Common myeloid progenitor, CD34-positive (primary cell): ENCODE measurements around the gene DNALI1.

Source experiments
- CTCF ChIA-PET: fragments of 350-600 bp; sonication (Branson Sonifier 250); formaldehyde crosslinking; loops from one replicate; lab custom pipeline; 2021; ENCODE audit warnings: antibody characterized with exemption; lab: Charles Lee
- POLR2A ChIA-PET: fragments of 350-600 bp; sonication (Branson Sonifier 250); formaldehyde crosslinking; loops from one replicate; lab custom pipeline; 2021; ENCODE audit warnings: antibody characterized with exemption; lab: Charles Lee
- DNase-seq, 3 donors: peaks; one replicate each; pipeline versions ENCODE4 v3.0.0 to v3.0.0-alpha.2; 2013
- H3K27ac ChIP-seq, 2 experiments: 1 replicate in 1 of 2; 2 replicates in 1 of 2; pipeline ENCODE4 v1.7.0; 2013; ENCODE audit warnings: inconsistent platforms in 2 of 2, low read length in 2 of 2, mild to moderate bottlenecking in 2 of 2, low read depth in 1 of 2, moderate library complexity in 1 of 2; ENCODE audit not compliant: severe bottlenecking in 2 of 2, insufficient read depth in 1 of 2, poor library complexity in 1 of 2
- H3K27me3 ChIP-seq, 5 experiments: replicated peaks in 2 of 5; 1 replicate in 3 of 5; 2 replicates in 2 of 5; pipeline versions ENCODE4 v1.6.1 to v1.7.0; 2013; ENCODE audit warnings: low read length in 4 of 5, mild to moderate bottlenecking in 2 of 5, moderate library complexity in 2 of 5, inconsistent platforms in 1 of 5; ENCODE audit not compliant: insufficient read depth in 5 of 5, control insufficient read depth in 4 of 5
- H3K36me3 ChIP-seq, 4 experiments: 1 replicate in 2 of 4; 2 replicates in 2 of 4; pipeline versions ENCODE4 v1.6.1 to v1.7.0; 2013; ENCODE audit warnings: low read length in 3 of 4, control low read depth in 1 of 4, mild to moderate bottlenecking in 1 of 4; ENCODE audit not compliant: control insufficient read depth in 4 of 4, insufficient read depth in 4 of 4
- H3K4me1 ChIP-seq, 4 experiments: 1 replicate in 3 of 4; 2 replicates in 1 of 4; pipeline versions ENCODE4 v1.6.1 to v1.7.1; 2013; ENCODE audit warnings: low read length in 3 of 4, mild to moderate bottlenecking in 3 of 4, control low read depth in 1 of 4, inconsistent platforms in 1 of 4, moderate library complexity in 1 of 4; ENCODE audit not compliant: control insufficient read depth in 4 of 4, insufficient read depth in 4 of 4; ENCODE audit errors: control extremely low read depth in 1 of 4
- H3K4me3 ChIP-seq, 7 experiments: 1 replicate in 4 of 7; 2 replicates in 3 of 7; pipeline versions ENCODE4 v1.5.1 to v1.7.0; 2013; ENCODE audit warnings: mild to moderate bottlenecking in 7 of 7, low read length in 6 of 7, moderate library complexity in 6 of 7, inconsistent platforms in 2 of 7, low read depth in 2 of 7, control low read depth in 1 of 7; ENCODE audit not compliant: insufficient read depth in 4 of 7, control insufficient read depth in 1 of 7; ENCODE audit errors: extremely low read depth in 1 of 7
- H3K9me3 ChIP-seq, 5 experiments: 1 replicate in 4 of 5; 2 replicates in 1 of 5; pipeline versions ENCODE4 v1.6.1 to v1.7.1; 2013; ENCODE audit warnings: low read length in 4 of 5, mild to moderate bottlenecking in 2 of 5, inconsistent platforms in 1 of 5, low read depth in 1 of 5, moderate library complexity in 1 of 5; ENCODE audit not compliant: control insufficient read depth in 4 of 5, insufficient read depth in 2 of 5; ENCODE audit errors: control extremely low read depth in 1 of 5
- WGBS: methylation state at CpG from one replicate; pipeline ENCODE4 v1.1.5; 2013; ENCODE audit not compliant: insufficient coverage; 5-methylcytosine and 5-hydroxymethylcytosine counted together

The DNALI1 gene

GRCh38 chr1:37606481-37607263 lies 49.9 kb downstream of the DNALI1 start:
- Histone ChIP-seq H3K27me3 (peaks cover 0 to 6% (median 2%) of the 10 kb centered on the region in 5 experiments), H3K9me3 (no peaks in the 10 kb centered on the region), H3K4me3 (no peak overlapping the region), H3K27ac (no peak overlapping the region), H3K36me3 (no peaks in the 10 kb centered on the region), H3K4me1 (peaks cover 0 to 2% (median 0%) of the 10 kb centered on the region in 4 experiments)
- WGBS, result 96% methylated on average over 10 of the region's 15 CpGs
- no peak for DNase-seq
- ChIA-PET POLR2A (no interaction called here), CTCF (interaction anchor here (12.9 kb wide), 1 partner anchor 72 kb away, joined by 187 read pairs; no protein-coding TSS in a partner anchor)

- Histone ChIP-seq H3K4me3 (no peak overlapping the region), H3K36me3 (no peaks in the 10 kb centered on the region), H3K27ac (no peak overlapping the region), H3K27me3 (peaks cover 0 to 10% (median 7%) of the 10 kb centered on the region in 5 experiments), H3K4me1 (peaks cover 0 to 2% (median 0%) of the 10 kb centered on the region in 4 experiments), H3K9me3 (no peaks in the 10 kb centered on the region)
- CTCF ChIA-PET, result interaction anchor here (12.9 kb wide), 1 partner anchor 69 kb away, joined by 187 read pairs; no protein-coding TSS in a partner anchor
- POLR2A ChIA-PET, result no interaction called here
- WGBS, result 40% methylated on average over 1 of the region's 2 CpGs
- DNase-seq, result no peak
These were observed 52.3 kb downstream of the DNALI1 start for GRCh38 chr1:37609002-37609401.

GRCh38 chr1:37609994-37610393 lies 53.3 kb downstream of the DNALI1 start:
- no peak overlapping the region for H3K27ac ChIP-seq
- peaks cover 0 to 15% (median 8%) of the 10 kb centered on the region in 5 experiments for H3K27me3 ChIP-seq
- DNase-seq, result no peak
- WGBS, result 100% methylated on average over 1 of the region's 2 CpGs
- CTCF ChIA-PET, result interaction anchor here (12.9 kb wide), 1 partner anchor 68 kb away, joined by 187 read pairs; no protein-coding TSS in a partner anchor
- H3K36me3 ChIP-seq, result no peaks in the 10 kb centered on the region
- no peaks in the 10 kb centered on the region for H3K9me3 ChIP-seq
- POLR2A ChIA-PET, result no interaction called here
- no peak overlapping the region for H3K4me3 ChIP-seq
- peaks cover 0 to 3% (median 0%) of the 10 kb centered on the region in 4 experiments for H3K4me1 ChIP-seq

- 88% methylated on average over 3 of the region's 4 CpGs for WGBS
- no peaks in the 10 kb centered on the region for H3K9me3 ChIP-seq
- CTCF ChIA-PET, result interaction anchor here (1.5 kb wide), 1 partner anchor 9 kb away, joined by 5 read pairs; no protein-coding TSS in a partner anchor
- H3K4me1 ChIP-seq, result peaks cover 0 to 1% (median 0%) of the 10 kb centered on the region in 4 experiments
- no peaks in the 10 kb centered on the region for H3K36me3 ChIP-seq
- peaks cover 0 to 35% (median 19%) of the 10 kb centered on the region in 5 experiments for H3K27me3 ChIP-seq
- DNase-seq, result no peak
- no peak overlapping the region for H3K27ac ChIP-seq
- POLR2A ChIA-PET, result no interaction called here
- no peak overlapping the region for H3K4me3 ChIP-seq
These were observed 55.4 kb downstream of the DNALI1 start for GRCh38 chr1:37612186-37612585.

GRCh38 chr1:37614105-37614504 lies 57.4 kb downstream of the DNALI1 start:
- DNase-seq, result no peak
- CTCF ChIA-PET, result interaction anchor here (1.2 kb wide), 1 partner anchor 67 kb away, joined by 3 read pairs; no protein-coding TSS in a partner anchor

GRCh38 chr1:37616330-37616729 lies 59.6 kb downstream of the DNALI1 start:
- Histone ChIP-seq H3K36me3 (no peaks in the 10 kb centered on the region), H3K4me3 (no peak overlapping the region), H3K27me3 (peaks cover 0 to 61% (median 21%) of the 10 kb centered on the region in 5 experiments), H3K4me1 (peaks cover 0 to 1% (median 0%) of the 10 kb centered on the region in 4 experiments), H3K27ac (no peak overlapping the region), H3K9me3 (no peaks in the 10 kb centered on the region)
- POLR2A ChIA-PET, result no interaction called here
- CTCF ChIA-PET, result interaction anchor here (1.2 to 1.8 kb wide), 2 partner anchors 13 to 39 kb away, joined by 3 to 10 read pairs; no protein-coding TSS in a partner anchor
- 86% methylated on average over 7 of the region's 14 CpGs for WGBS
- no peak for DNase-seq

More at GRCh38 chr1:37614105-37614504, 57.4 kb downstream of the DNALI1 start:
- Histone ChIP-seq H3K4me1 (peaks cover 0 to 1% (median 0%) of the 10 kb centered on the region in 4 experiments), H3K4me3 (no peak overlapping the region), H3K36me3 (no peaks in the 10 kb centered on the region), H3K9me3 (no peaks in the 10 kb centered on the region), H3K27me3 (peaks cover 0 to 51% (median 20%) of the 10 kb centered on the region in 5 experiments), H3K27ac (no peak overlapping the region)
- POLR2A ChIA-PET, result no interaction called here
- WGBS, result 94% methylated on average over 2 of the region's 5 CpGs
